Activated effector memory CD4-positive, alpha-beta T cell treated with anti-CD3 and anti-CD28 coated beads, Interleukin-2, amount 50 U/mL, for 16 hours (primary cell): Measurements from ENCODE around the gene EDNRA.

Experiments
- DNase-seq: peaks from one replicate; pipeline ENCODE4 v3.0.0-alpha.2; 2020

The EDNRA gene

DNA sequence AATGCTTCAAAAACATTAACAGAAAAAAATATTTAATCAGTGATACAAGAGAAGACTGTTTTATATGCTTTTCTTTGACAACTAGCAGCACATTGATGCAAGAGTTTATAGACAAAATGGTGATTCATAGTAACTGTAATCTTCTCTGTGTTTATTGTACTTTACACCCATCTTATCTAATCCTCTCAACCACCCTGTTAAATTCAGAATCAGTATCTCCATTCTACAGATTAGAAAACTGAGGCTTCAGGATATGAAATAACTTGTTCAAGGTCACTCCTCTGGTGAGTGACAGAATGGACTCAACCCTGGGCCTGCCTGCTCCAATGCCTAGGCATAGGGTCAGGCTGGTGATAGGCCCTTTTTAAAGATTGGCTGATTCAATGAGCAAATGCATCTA, 110.2 kb downstream of the EDNRA start:
- DNase-seq = no peak

DNA sequence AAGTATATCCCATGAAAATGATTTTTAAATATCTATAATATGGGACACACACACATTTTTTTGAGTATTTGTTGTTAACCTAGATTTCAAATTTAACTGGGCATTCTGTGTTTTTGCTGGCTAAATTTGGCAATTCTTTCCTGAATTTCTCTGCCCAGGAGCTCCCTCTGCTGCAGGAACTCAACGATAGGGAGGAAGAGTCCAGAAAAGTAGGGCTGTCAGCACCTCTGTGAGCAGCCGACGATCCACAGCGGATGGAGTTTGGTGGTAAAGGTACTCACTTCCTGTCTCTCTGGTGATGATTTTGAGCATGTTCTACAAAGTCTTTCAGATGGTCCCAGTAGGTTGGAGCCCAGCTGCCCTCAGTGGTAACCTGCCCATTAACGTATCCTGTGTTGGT, 113.2 kb downstream of the EDNRA start:
- no peak for DNase-seq
